HepG2 (cell line): ENCODE data around the gene CACHD1. TPM values are rescaled to one million over a fixed set of nuclear protein-coding genes. Genes with fewer than 3 reads are reported as not detected.
A peak's percentile ranks its signal among the peaks of the same experiment; 100 is the strongest.

ENCODE experiments used
- ATAC-seq: fragments of 200-7000 bp; cut with Tn5 transposase; 3 replicates; pipeline ENCODE4 v1.9.1; 2020; ENCODE audit warnings: mild to moderate bottlenecking, moderate library complexity
- BruUV-seq: library from RNA; stranded (reverse); fragments of 400-500 nt; replicated peaks from 2 replicates; lab custom pipeline; 2021; lab: Mats Ljungman, UMichigan
- CTCF ChIA-PET: fragments of 300-600 bp; formaldehyde crosslinking; extraction: SDS; loops from one replicate; lab custom pipeline; 2021; ENCODE audit warnings: low total read pairs, inconsistent platforms, low intra/inter-chr PET ratio; lab: Yijun Ruan, JAX
- POLR2A ChIA-PET: fragments of 350-600 bp; sonication (Branson Sonifier 250); formaldehyde crosslinking; loops from one replicate; lab custom pipeline; 2020; ENCODE audit warnings: antibody characterized with exemption, inconsistent platforms; lab: Yijun Ruan, JAX
- DNase-seq: peaks from one replicate; pipeline ENCODE4 v3.0.0-alpha.2; 2015; ENCODE audit warnings: low spot score
- FAIRE-seq: peaks from 3 replicates; lab custom pipeline; 2011; peaks lifted over from hg19 to GRCh38; lab: Jason Lieb, UNC
- H2AFZ ChIP-seq: one replicate; pipeline ENCODE4 v1.6.1; 2011; ENCODE audit warnings: low read length, inconsistent platforms
- H3K27ac ChIP-seq: fragments of 300-600 bp; 3 replicates; pipeline ENCODE4 v1.8.0; 2011; ENCODE audit warnings: mixed run types, mild to moderate bottlenecking, mixed read lengths, low read length, inconsistent platforms; ENCODE audit not compliant: insufficient read depth; ENCODE audit errors: extremely low read length
- H3K27me3 ChIP-seq, 2 experiments: fragments of 200-600 bp in 1 of 2; 2 replicates in 1 of 2; 3 replicates in 1 of 2; pipeline versions ENCODE4 v1.6.0 to v1.8.0; 2011; ENCODE audit warnings: low read length in 2 of 2, mild to moderate bottlenecking in 2 of 2, moderate library complexity in 2 of 2, inconsistent platforms in 1 of 2; ENCODE audit not compliant: insufficient read depth in 2 of 2, control insufficient read depth in 1 of 2
- H3K36me3 ChIP-seq, 2 experiments: fragments of 200-600 bp in 1 of 2; replicated peaks in 1 of 2; 2 replicates in 1 of 2; 3 replicates in 1 of 2; pipeline versions ENCODE4 v1.5.1 to v1.8.0; 2011; ENCODE audit warnings: low read length in 2 of 2, inconsistent platforms in 1 of 2; ENCODE audit not compliant: insufficient read depth in 2 of 2, control insufficient read depth in 1 of 2
- H3K4me1 ChIP-seq: 2 replicates; pipeline ENCODE4 v1.5.1; 2012; ENCODE audit warnings: low read length, inconsistent platforms; ENCODE audit not compliant: insufficient read depth
- H3K4me2 ChIP-seq: 2 replicates; pipeline ENCODE4 v1.6.0; 2011; ENCODE audit warnings: low read depth, low read length, inconsistent platforms
- H3K4me3 ChIP-seq, 3 experiments: fragments of 200-600 bp in 1 of 3; sonication (generic), shearing (Covaris generic) in 1 of 3; replicated peaks in 1 of 3; 2 replicates each; pipeline ENCODE4 v1.5.1; 2011 to 2016; ENCODE audit warnings: low read length in 3 of 3, inconsistent platforms in 2 of 3, low read depth in 2 of 3, mild to moderate bottlenecking in 2 of 3, control low read depth in 1 of 3, mixed read lengths in 1 of 3; ENCODE audit not compliant: insufficient read depth in 1 of 3
- H3K79me2 ChIP-seq: one replicate; pipeline ENCODE4 v1.6.1; 2011; ENCODE audit warnings: low read length, inconsistent platforms; ENCODE audit not compliant: insufficient read depth
- H3K9ac ChIP-seq: 2 replicates; pipeline ENCODE4 v1.6.0; 2011; ENCODE audit warnings: mild to moderate bottlenecking, low read depth, low read length, inconsistent platforms; ENCODE audit not compliant: insufficient read depth
- H3K9me3 ChIP-seq: 2 replicates; pipeline ENCODE4 v1.5.1; 2012; ENCODE audit warnings: mild to moderate bottlenecking, low read length
- H4K20me1 ChIP-seq: 2 replicates; pipeline ENCODE4 v1.6.0; 2011; ENCODE audit warnings: inconsistent platforms, mild to moderate bottlenecking, low read length, moderate library complexity; ENCODE audit not compliant: insufficient read depth
- FOXJ3 ChIP-seq: sonication (generic); formaldehyde crosslinking; IDR thresholded peaks from 2 replicates; pipeline ENCODE4 v1.4.0; 2020; ENCODE audit warnings: missing genetic modification reagents, mild to moderate bottlenecking, borderline replicate concordance
- HNRNPLL ChIP-seq: fragments of 200-400 bp; formaldehyde crosslinking; IDR thresholded peaks from 2 replicates; pipeline ENCODE4 v1.6.1; 2017; ENCODE audit warnings: mild to moderate bottlenecking, low read depth, low read length; ENCODE audit not compliant: poor library complexity, severe bottlenecking
- PHF5A ChIP-seq: IDR thresholded peaks from one replicate; pipeline ENCODE4 v1.6.1; 2018; ENCODE audit warnings: low read depth, missing genetic modification reagents; ENCODE audit not compliant: unreplicated experiment
- STAG1 ChIP-seq: sonication (generic); formaldehyde crosslinking; IDR thresholded peaks from 2 replicates; pipeline ENCODE4 v1.4.0; 2020; ENCODE audit warnings: missing genetic modification reagents
- TOPORS ChIP-seq: sonication (generic); formaldehyde crosslinking; IDR thresholded peaks from 2 replicates; pipeline ENCODE4 v1.8.0; 2023; ENCODE audit warnings: mild to moderate bottlenecking, missing genetic modification reagents
- ZNF598 ChIP-seq: sonication (generic); formaldehyde crosslinking; IDR thresholded peaks from 2 replicates; pipeline ENCODE4 v1.5.1; 2020; ENCODE audit warnings: mild to moderate bottlenecking, missing genetic modification reagents, borderline replicate concordance
- ZNF619 ChIP-seq: sonication (generic); formaldehyde crosslinking; IDR thresholded peaks from 2 replicates; pipeline ENCODE4 v1.4.0; 2020; ENCODE audit warnings: mild to moderate bottlenecking, missing genetic modification reagents
- WGBS: methylation state at CpG from one replicate; pipeline ENCODE4 v1.1.6; 2017; ENCODE audit warnings: low lambda C conversion rate; 5-methylcytosine and 5-hydroxymethylcytosine counted together
- in situ Hi-C: cut with HindIII; loops from 2 replicates; pipeline ENCODE4 v1.10.0; 2017; ENCODE audit warnings: low pct_unique_long_range_greater_than_20kb; ENCODE audit not compliant: extremely low pct_ligation_motif_present
- intact Hi-C: fragments of 100-400 bp; cut with micrococcal nuclease; formaldehyde crosslinking; loops from one replicate; pipeline ENCODE4 v1.10.0; 2022; ENCODE audit not compliant: unreplicated experiment
- polyA plus RNA-seq, 8 experiments: library from polyadenylated mRNA; depleted of rRNA in 3 of 8; stranded (reverse) in 7 of 8; unstranded in 1 of 8; fragments of >200 nt; fragmentation: Illumina TruSeq in 4 of 8; extraction: Trizol in 4 of 8; gene quantifications; 2 replicates each; pipeline versions ENCODE4 v1.2.1 to v1.2.3, GENCODE V29; 2011 to 2016; ENCODE audit warnings: low read depth in 4 of 8, missing spikeins in 1 of 8, mixed read lengths in 1 of 8; ENCODE audit not compliant: insufficient read depth in 1 of 8
- total RNA-seq, 5 experiments: library from RNA; depleted of rRNA; stranded (reverse); fragments of >200 nt; fragmentation: Illumina TruSeq; extraction: Trizol; gene quantifications; 2 replicates each; pipeline ENCODE4 v1.2.3, GENCODE V29; 2016; ENCODE audit warnings: low read depth in 1 of 5
- TF ChIP-seq, protein P1 (sequence below): sonication (generic); formaldehyde crosslinking; IDR thresholded peaks from 2 replicates; pipeline ENCODE4 v1.5.0; 2020; ENCODE audit warnings: mild to moderate bottlenecking, missing genetic modification reagents, moderate library complexity
- TF ChIP-seq, protein P2 (sequence below): sonication (generic); formaldehyde crosslinking; IDR thresholded peaks from 2 replicates; pipeline ENCODE4 v1.4.0; 2020; ENCODE audit warnings: mild to moderate bottlenecking, missing genetic modification reagents

Gene CACHD1
- total and polyA plus RNA-seq, 2 of the 13 experiments (the other 11 are each of a cell fraction or from before 2014, with no cell fraction given), result 0.11 TPM; not detected in 1

GRCh38 chr1:64553285-64553684 is 83.4 kb downstream of the CACHD1 start:
- in situ Hi-C loops, result no loop called here
- Histone ChIP-seq H3K27ac (no peak overlapping the region), H3K27me3 (peaks cover 0 to 6% of the 10 kb centered on the region in 2 experiments; a peak in 2 of 5 replicates), H3K9ac (no peak overlapping the region), H3K79me2 (no peaks in the 10 kb centered on the region), H3K4me3 (no peak overlapping the region), H3K4me1 (no peaks in the 10 kb centered on the region), H2AFZ (no peak overlapping the region), H3K9me3 (no peaks in the 10 kb centered on the region), H4K20me1 (no peaks in the 10 kb centered on the region), H3K36me3 (no peaks in the 10 kb centered on the region), H3K4me2 (no peak overlapping the region)
- TF ChIP-seq STAG1 (peak; percentile 21; the same call in 1 of the 2 replicates), PHF5A (no peak)
- TF ChIP-seq, protein P1, sequence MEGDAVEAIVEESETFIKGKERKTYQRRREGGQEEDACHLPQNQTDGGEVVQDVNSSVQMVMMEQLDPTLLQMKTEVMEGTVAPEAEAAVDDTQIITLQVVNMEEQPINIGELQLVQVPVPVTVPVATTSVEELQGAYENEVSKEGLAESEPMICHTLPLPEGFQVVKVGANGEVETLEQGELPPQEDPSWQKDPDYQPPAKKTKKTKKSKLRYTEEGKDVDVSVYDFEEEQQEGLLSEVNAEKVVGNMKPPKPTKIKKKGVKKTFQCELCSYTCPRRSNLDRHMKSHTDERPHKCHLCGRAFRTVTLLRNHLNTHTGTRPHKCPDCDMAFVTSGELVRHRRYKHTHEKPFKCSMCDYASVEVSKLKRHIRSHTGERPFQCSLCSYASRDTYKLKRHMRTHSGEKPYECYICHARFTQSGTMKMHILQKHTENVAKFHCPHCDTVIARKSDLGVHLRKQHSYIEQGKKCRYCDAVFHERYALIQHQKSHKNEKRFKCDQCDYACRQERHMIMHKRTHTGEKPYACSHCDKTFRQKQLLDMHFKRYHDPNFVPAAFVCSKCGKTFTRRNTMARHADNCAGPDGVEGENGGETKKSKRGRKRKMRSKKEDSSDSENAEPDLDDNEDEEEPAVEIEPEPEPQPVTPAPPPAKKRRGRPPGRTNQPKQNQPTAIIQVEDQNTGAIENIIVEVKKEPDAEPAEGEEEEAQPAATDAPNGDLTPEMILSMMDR (CRISPR knock-in tag), result peak; percentile 30
- CTCF ChIA-PET, result no interaction called here
- FAIRE-seq (no peak), ATAC-seq (no peak), DNase-seq (peak; percentile 5)
- no TSS peak for BruUV-seq
- 15% methylated on average over 4 of the region's 4 CpGs for WGBS
- POLR2A ChIA-PET, result no interaction called here
- intact Hi-C loops, result loop anchor here (5.0 kb wide), 1 partner anchor 124 kb away; no protein-coding TSS in a partner anchor

GRCh38 chr1:64555947-64556346 is 86.0 kb downstream of the CACHD1 start:
- no peak overlapping the region for H3K4me2 ChIP-seq
- ATAC-seq, result no peak
- H3K79me2 ChIP-seq, result no peaks in the 10 kb centered on the region
- no TSS peak for BruUV-seq
- no peaks in the 10 kb centered on the region for H4K20me1 ChIP-seq
- H3K27ac ChIP-seq, result no peak overlapping the region
- CTCF ChIA-PET, result no interaction called here
- H3K4me3 ChIP-seq, result no peak overlapping the region
- H3K9ac ChIP-seq, result no peak overlapping the region
- intact Hi-C loops, result no loop called here
- 0 out of 5 replicates have a peak, but pooled peaks cover 0 to 3% of the 10 kb centered on the region in 2 experiments for H3K27me3 ChIP-seq
- FAIRE-seq, result no peak
- in situ Hi-C loops, result no loop called here
- no peak overlapping the region for H2AFZ ChIP-seq
- H3K36me3 ChIP-seq, result no peaks in the 10 kb centered on the region
- POLR2A ChIA-PET, result no interaction called here
- no peaks in the 10 kb centered on the region for H3K4me1 ChIP-seq
- DNase-seq, result no peak
- WGBS, result 50% methylated on average over 1 of the region's 1 CpG
- H3K9me3 ChIP-seq, result no peaks in the 10 kb centered on the region
- no peak for TF ChIP-seq HNRNPLL
- TF ChIP-seq, protein P2, sequence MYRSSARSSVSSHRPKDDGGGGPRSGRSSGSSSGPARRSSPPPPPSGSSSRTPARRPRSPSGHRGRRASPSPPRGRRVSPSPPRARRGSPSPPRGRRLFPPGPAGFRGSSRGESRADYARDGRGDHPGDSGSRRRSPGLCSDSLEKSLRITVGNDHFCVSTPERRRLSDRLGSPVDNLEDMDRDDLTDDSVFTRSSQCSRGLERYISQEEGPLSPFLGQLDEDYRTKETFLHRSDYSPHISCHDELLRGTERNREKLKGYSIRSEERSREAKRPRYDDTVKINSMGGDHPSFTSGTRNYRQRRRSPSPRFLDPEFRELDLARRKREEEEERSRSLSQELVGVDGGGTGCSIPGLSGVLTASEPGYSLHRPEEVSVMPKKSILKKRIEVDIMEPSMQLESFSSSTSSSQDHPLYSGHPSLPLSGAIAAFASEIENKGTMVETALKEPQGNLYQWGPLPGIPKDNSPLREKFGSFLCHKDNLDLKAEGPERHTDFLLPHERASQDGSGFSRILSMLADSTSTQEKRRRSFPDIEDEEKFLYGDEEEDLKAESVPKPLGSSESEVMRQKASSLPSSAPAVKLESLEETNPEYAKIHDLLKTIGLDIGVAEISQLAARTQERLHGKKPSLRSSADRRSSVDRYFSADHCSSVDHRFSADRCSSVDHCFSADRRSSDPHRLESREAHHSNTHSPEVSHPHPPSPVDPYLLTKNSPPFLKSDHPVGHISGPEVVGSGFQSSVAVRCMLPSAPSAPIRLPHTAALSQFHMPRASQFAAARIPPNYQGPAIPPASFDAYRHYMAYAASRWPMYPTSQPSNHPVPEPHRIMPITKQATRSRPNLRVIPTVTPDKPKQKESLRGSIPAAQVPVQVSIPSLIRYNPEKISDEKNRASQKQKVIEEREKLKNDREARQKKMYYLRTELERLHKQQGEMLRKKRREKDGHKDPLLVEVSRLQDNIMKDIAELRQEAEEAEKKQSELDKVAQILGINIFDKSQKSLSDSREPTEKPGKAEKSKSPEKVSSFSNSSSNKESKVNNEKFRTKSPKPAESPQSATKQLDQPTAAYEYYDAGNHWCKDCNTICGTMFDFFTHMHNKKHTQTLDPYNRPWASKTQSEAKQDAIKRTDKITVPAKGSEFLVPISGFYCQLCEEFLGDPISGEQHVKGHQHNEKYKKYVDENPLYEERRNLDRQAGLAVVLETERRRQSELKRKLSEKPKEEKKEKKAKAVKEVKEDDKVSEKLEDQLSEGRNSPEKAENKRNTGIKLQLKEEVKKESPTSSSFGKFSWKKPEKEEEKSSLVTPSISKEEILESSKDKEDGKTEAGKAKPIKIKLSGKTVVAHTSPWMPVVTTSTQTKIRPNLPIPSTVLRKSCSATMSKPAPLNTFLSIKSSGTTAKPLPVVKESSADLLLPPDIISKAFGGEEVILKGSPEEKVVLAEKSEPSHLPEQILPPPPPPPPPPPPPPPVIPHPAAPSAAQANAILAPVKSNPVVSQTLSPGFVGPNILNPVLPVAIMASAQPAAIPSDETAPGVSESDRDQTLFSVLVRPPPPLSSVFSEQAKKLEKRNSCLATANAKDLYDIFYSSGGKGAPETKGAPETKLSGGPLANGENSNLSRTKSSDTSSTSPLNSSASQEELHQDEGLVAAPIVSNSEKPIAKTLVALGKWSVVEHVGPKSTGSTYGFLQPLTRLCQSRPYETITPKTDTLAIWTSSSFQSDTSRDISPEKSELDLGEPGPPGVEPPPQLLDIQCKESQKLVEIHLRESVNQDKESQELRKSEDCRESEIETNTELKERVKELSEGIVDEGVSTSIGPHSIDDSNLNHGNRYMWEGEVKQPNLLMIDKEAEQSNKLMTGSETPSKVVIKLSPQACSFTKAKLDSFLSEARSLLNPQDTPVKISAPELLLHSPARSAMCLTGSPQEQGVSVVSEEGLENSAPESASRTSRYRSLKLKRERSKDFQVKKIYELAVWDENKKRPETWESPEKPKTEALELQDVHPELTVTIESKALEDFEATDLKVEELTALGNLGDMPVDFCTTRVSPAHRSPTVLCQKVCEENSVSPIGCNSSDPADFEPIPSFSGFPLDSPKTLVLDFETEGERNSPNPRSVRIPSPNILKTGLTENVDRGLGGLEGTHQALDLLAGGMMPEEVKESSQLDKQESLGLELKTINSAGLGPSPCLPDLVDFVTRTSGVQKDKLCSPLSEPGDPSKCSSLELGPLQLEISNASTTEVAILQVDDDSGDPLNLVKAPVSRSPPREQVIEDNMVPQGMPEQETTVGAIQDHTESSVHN (CRISPR knock-in tag), result no peak
- TF ChIP-seq ZNF619, result no peak
- no peak for TF ChIP-seq ZNF598 (CRISPR knock-in tag)
- TF ChIP-seq FOXJ3 (CRISPR knock-in tag), result no peak
- no peak for TF ChIP-seq TOPORS (CRISPR knock-in tag)
